Measurements from ENCODE around the gene QRFPR. TPM values are rescaled to one million over a fixed set of nuclear protein-coding genes. Genes with fewer than 3 reads are reported as not detected.

The QRFPR gene
- total RNA-seq: not detected in 2 replicates

GRCh38 chr4:121380776-121381462, at the start of gene QRFPR:
QRFPR (minus strand) TSS chr4:121381018; CDS start chr4:121380647, 371 bp downstream.

Other genes starting within 250 kb of the QRFPR start
- gene TNIP3, start 216.7 kb downstream of the QRFPR start, total RNA-seq: 0.25 and 0.77 TPM in 2 replicates

Data from uterine smooth muscle cell (primary cell).